Hepatic stellate cell (primary cell): ENCODE measurements around the gene CRY2.
"Not testable (repeated sequence)": the region's sequence is repeated elsewhere in the genome, so short reads cannot be mapped to it uniquely, and the experiment has no call there.

Experiments used
- DNase-seq: peaks from one replicate; pipeline ENCODE4 v3.0.0; 2011; ENCODE audit warnings: low spot score

The CRY2 gene

GRCh38 chr11:45899448-45900174 is 52.3 kb downstream of the CRY2 start:
- DNase-seq = peak; percentile 98

DNA sequence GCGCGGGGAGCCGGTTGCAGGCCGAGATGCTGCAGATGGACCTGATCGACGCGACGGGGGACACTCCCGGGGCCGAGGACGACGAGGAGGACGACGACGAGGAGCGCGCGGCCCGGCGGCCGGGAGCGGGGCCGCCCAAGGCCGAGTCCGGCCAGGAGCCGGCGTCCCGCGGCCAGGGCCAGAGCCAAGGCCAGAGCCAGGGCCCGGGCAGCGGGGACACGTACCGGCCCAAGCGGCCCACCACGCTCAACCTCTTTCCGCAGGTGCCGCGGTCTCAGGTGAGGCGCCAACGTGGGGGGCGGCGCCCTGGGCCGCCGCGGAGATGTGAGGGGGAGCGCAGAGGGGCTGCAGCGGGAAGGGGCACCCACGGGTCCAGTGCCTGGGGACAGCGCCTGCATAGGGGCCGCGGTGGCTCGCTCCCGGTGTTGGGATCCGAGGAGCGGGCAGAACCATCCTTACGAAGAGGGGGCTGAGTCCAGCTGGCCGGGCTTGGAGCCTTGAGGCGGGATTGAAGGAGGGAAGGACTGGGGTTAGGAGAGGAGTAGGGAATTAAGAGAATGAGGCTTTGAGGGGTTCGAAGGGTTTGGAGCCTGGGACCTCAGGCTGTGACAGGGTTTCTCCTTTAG is 53.0 kb downstream of the CRY2 start:
- DNase-seq = not testable (repeated sequence)

DNA sequence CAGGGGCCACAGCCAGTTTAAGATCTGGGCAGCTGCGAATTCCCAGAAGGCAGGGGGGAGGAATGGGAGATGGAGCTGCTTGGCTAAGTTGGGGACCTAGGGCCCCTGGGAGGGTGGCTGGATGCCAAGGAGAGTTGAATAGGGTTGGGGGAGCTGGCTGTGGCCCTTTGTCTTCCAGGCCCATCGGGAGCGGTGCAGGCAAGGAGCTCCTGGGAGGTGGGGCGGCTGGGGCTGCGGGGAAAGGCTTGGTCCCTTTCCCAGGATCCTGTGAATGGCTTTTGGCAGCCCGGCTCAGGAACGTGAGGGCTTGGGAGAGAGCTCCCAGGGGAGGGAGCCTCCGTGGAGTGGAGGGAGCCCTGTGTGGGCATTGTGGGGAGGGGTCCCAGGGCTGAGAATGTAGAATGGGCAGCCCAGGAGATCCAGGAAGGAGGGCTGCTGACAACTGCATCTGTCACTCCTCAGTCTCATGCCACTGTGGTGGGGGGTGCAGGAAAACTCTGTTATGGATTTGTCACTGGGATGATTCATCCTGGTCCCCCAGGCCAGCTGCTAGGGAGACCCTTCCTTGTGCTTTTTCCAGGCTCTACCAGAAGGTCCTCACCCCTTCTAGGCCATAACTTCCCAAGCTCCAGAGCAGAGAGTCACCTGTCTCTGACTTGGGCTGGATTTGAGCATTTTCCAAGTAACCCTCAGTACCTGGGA is 53.8 kb downstream of the CRY2 start:
- DNase-seq = no peak

DNA sequence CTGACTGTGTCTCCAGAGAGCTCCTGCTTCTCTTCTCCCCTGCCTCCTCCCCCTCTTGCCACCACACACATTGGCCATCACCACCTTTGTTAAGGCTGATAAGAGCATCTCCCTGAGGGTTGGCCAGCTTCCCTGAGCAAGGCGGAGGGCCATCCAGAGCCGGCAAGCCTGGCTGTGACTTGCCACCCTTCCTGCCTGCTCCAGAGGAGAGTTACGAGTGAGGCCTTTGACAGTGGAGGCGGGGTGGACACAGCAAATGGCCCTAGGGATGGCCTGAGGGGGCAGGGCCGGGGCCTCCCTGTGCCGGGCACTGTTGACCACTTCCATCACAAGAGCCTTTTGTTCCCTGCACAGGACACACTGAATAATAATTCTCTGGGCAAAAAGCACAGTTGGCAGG is 54.4 kb downstream of the CRY2 start:
- DNase-seq = no peak

- no peak for DNase-seq
Observed at GRCh38 chr11:45902452-45903380, 55.4 kb downstream of the CRY2 start.

GRCh38 chr11:45904309-45904915 is 57.1 kb downstream of the CRY2 start:
- DNase-seq = no peak

- DNase-seq = no peak
Observed at GRCh38 chr11:45905095-45905494, 57.8 kb downstream of the CRY2 start.

DNA sequence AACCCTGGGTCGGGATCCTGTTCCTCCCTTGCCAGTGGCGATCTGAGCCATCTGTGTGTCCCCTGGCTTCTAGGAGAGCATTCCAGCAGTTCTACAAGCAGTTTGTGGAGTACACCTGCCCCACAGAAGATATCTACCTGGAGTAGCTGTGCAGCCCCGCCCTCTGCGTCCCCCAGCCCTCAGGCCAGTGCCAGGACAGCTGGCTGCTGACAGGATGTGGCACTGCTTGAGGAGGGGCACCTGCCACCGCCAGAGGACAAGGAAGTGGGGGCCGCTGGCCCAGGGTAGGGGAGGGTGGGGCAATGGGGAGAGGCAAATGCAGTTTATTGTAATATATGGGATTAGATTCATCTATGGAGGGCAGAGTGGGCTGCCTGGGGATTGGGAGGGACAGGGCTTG is 58.3 kb downstream of the CRY2 start:
- DNase-seq = not testable (repeated sequence)

DNA sequence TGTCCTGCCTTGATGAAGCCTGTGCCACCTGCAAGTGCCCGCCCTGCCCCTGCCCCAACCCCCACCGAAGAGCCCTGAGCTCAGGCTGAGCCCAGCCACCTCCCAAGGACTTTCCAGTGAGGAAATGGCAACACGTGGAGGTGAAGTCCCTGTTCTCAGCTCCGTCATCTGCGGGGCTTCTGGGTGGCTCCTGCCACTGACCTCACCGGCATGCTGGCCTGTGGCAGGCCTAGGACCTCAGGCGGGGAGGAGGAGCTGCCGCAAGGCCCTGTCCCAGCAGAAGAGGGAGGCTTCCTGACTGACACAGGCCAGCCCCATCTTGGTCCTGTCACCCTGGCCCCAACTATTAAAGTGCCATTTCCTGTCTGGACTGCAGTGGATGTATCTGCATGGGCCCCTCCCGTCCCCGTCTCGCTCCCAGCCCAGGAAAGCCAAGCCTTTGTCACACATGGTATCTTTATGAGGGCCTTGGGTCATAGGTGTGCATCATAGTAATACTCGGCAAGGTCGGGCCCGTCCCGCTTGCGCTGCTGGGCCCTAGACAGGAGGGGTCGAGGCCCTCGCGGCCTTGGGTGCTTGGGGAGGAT is 58.9 kb downstream of the CRY2 start:
- no peak for DNase-seq

DNA sequence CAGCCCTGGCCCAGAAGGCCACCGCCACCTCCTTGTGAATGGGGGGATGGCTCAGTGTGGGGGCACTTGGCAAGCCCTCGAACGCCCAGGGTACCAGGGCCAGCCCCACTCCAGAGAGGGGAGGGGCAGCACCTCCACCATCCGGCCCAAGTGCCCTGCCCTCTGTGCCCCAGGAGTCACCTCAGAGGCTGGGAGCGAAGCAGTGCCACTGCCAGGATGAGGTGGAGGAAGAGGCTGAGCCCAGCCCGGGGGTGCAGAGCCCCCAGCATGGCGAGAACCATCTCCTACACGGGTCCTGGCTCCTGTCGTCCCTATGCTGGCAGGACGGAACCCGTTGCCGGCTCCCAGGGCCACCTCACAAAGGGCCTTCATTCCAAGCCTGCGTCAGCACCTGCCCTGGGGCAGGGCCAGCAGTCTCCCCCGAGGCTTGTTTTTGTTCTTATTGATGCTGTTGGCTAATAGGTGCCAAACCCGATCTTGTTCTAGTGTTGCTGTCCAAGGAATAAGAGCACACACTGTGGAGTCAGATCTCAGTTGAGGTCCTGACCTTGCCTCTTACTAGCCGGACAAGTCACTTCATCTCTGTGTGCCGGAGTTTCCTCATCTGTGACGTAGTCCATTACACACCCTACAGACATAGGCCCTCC is 59.8 kb downstream of the CRY2 start, which contains the start of gene FREY1:
TSS of gene FREY1 (minus strand) at position 307 of the 647 bp plus-strand sequence. CDS start at position 281, 26 bp downstream.
- no peak for DNase-seq

DNA sequence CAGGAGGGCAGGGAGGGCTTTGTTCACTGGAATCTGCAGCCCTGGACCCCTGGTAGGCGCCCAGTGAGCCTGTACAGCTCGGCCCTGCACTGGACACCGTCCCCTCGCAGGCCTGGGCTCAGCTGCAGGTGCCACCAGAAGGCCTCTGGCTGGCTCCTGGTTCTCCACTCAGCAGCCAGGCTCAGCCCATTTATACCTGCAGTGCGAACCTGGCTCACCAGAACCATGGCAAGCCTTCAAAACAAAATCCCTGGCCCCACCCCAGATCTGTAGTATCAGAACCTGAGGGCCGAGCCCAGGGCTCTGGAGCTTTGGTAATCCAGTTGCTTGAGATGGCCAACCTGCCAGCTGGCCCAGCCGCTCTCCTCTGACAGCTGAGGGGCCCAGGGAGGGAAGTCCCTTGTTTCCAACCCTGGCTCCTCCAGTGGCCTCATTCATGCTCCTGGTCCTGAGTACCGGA is 60.7 kb downstream of the CRY2 start:
- DNase-seq = no peak

- DNase-seq = no peak
Observed at GRCh38 chr11:45909594-45910475, 62.6 kb downstream of the CRY2 start.

DNA sequence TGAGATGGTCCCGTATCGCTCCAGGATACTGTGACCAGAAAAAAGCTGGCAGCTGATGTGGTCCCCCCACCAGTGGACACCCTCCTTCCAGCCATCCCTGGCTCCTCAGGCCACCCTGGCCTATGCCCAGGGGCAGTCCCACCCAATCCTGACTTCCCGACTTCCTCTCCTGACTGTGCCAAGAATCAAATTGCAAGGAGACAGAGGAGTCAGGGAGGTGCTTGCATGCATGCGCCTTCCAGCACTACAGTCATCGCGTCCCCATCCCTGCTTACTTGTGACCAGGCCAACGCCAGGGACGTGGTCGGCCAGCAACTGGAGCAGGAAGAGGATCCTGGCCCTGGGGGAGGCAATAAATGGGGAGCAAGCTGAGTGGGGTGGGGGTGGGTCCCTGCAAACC is 63.3 kb downstream of the CRY2 start:
- DNase-seq = no peak

GRCh38 chr11:45913514-45913913 is 66.2 kb downstream of the CRY2 start:
- no peak for DNase-seq

GRCh38 chr11:45913942-45914635 is 66.8 kb downstream of the CRY2 start:
- no peak for DNase-seq

DNA sequence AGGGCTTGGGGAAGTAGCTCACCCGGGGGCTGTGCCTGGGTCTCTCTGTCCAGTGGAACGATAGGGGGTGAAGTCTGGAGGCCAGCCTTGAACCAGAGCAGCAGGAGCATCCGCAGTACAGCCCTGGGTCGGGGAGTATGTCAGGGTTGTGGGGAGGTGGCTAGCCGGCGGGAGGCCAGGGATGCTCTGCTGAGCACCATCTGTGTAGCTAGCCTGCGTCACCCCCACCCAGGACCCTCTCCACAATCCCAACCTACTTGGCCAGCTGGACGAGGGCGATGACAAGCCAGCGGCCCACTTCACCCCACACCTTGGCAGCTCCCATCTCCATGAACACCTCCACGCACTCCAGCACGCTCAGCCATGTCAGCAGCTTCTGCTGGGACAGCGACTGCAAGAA is 68.2 kb downstream of the CRY2 start:
- no peak for DNase-seq

DNA sequence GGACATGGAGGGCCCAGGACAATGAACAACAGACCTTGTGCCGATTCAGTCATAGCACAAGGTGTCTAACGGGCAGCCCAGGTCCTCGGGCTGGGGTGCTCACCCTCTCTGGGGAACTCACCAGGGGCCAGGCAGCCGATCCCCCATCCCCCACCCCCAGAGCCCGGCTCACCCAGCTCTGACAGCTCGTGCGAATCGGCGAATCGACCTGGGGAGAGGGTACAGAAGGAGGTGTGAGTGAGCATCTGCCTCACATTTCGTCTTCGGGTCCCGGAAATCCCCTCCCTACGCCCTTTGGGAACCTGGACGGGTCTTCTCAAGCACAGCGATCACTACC is 70.0 kb downstream of the CRY2 start:
- no peak for DNase-seq

GRCh38 chr11:45917623-45918330 is 70.5 kb downstream of the CRY2 start, which contains the start of gene PEX16:
Gene PEX16, minus strand, starts transcription at chr11:45917877. Its CDS starts 66 bp downstream, at chr11:45917811.
- peak; percentile 100 for DNase-seq
